DND-41 (cell line): ENCODE results near the gene DACH1.

Experiments
- ATAC-seq: fragments of 200-7000 bp; cut with Tn5 transposase; 3 replicates; pipeline ENCODE4 v1.9.1; 2021; ENCODE audit warnings: low read depth; ENCODE audit not compliant: insufficient read depth
- DNase-seq: peaks from one replicate; pipeline ENCODE4 v3.0.0-alpha.2; 2020
- H2AFZ ChIP-seq: 2 replicates; pipeline ENCODE4 v1.6.0; 2012; ENCODE audit warnings: low read depth, low read length
- H3K27ac ChIP-seq: 2 replicates; pipeline ENCODE4 v1.5.1; 2012; ENCODE audit warnings: low read length, inconsistent platforms
- H3K27me3 ChIP-seq: fragments of 200-600 bp; sonication (generic); 2 replicates; pipeline ENCODE4 v1.6.0; 2012; ENCODE audit warnings: low read length, mild to moderate bottlenecking, inconsistent platforms; ENCODE audit not compliant: insufficient read depth, poor library complexity
- H3K36me3 ChIP-seq: 2 replicates; pipeline ENCODE4 v1.5.1; 2012; ENCODE audit warnings: low read length, inconsistent platforms; ENCODE audit not compliant: insufficient read depth
- H3K4me1 ChIP-seq: 2 replicates; pipeline ENCODE4 v1.5.1; 2012; ENCODE audit warnings: mild to moderate bottlenecking, low read length; ENCODE audit not compliant: insufficient read depth
- H3K4me2 ChIP-seq: 2 replicates; pipeline ENCODE4 v1.6.0; 2012; ENCODE audit warnings: mild to moderate bottlenecking, moderate library complexity, low read length, inconsistent platforms; ENCODE audit not compliant: insufficient read depth
- H3K4me3 ChIP-seq, 2 experiments: fragments of 200-600 bp in 1 of 2; shearing (Covaris generic) in 1 of 2; 2 replicates each; pipeline ENCODE4 v1.5.1; 2012 to 2016; ENCODE audit warnings: inconsistent platforms in 2 of 2, low read length in 2 of 2, mild to moderate bottlenecking in 2 of 2, low read depth in 1 of 2, moderate library complexity in 1 of 2
- H3K79me2 ChIP-seq: 2 replicates; pipeline ENCODE4 v1.6.0; 2012; ENCODE audit warnings: low read length, inconsistent platforms; ENCODE audit not compliant: insufficient read depth
- H3K9ac ChIP-seq: 2 replicates; pipeline ENCODE4 v1.6.0; 2012; ENCODE audit warnings: low read depth, mild to moderate bottlenecking, inconsistent platforms, low read length, moderate library complexity
- H3K9me3 ChIP-seq: 2 replicates; pipeline ENCODE4 v1.5.1; 2012; ENCODE audit warnings: low read length, moderate library complexity, mild to moderate bottlenecking, inconsistent platforms; ENCODE audit not compliant: insufficient read depth, severe bottlenecking
- H4K20me1 ChIP-seq: 2 replicates; pipeline ENCODE4 v1.6.0; 2012; ENCODE audit warnings: low read length; ENCODE audit not compliant: insufficient read depth
- CTCF ChIP-seq: IDR thresholded peaks from 2 replicates; pipeline ENCODE4 v1.5.1; 2012; ENCODE audit warnings: borderline replicate concordance, low read length, moderate library complexity, mild to moderate bottlenecking; ENCODE audit not compliant: poor library complexity, severe bottlenecking; ENCODE audit errors: extremely low read depth
- EZH2 ChIP-seq: IDR thresholded peaks from 3 replicates; pipeline ENCODE4 v1.6.1; 2012; ENCODE audit warnings: borderline replicate concordance, low read depth, mild to moderate bottlenecking, moderate library complexity, low read length, inconsistent platforms; ENCODE audit not compliant: severe bottlenecking

DACH1 gene

GRCh38 chr13:71828564-71828963 lies 38.4 kb downstream of the DACH1 start:
- Histone ChIP-seq H3K27me3 (no peaks in the 10 kb centered on the region), H3K27ac (peak overlapping the region; percentile 44), H3K9ac (no peak overlapping the region), H3K79me2 (no peaks in the 10 kb centered on the region), H3K4me1 (peaks cover 33% of the 10 kb centered on the region), H2AFZ (no peak overlapping the region), H3K9me3 (no peaks in the 10 kb centered on the region), H3K4me3 (no peak overlapping the region), H3K4me2 (peak overlapping the region; percentile 45; the same call in 1 of the 2 replicates), H4K20me1 (no peaks in the 10 kb centered on the region), H3K36me3 (no peaks in the 10 kb centered on the region)
- DNase-seq, result no peak
- ATAC-seq, result peak; percentile 59
- no peak for TF ChIP-seq EZH2
- no peak for TF ChIP-seq CTCF

DNA sequence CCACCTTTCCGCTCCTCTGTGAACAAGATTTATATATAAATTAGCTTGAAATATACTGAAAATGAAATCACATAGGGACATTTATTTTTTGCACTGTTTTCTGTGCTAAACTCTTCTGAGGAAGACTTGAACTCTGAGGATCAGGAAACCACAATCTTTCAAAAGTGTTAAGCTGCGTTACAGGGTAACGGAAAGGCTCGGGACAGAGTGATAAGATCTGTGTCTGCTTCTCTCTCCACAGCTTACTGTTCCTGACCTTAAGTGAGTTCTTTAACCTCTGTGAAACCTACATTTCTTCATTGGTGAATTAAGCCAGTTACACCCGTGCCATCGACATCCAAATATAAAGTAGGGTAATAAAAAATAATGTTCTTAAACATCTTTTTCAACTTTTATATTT lies 38.9 kb downstream of the DACH1 start:
- Histone ChIP-seq H3K4me2 (peak overlapping the region; percentile 45; the same call in 1 of the 2 replicates), H3K27ac (peak overlapping the region; percentile 54)
- peak; percentile 41 for DNase-seq

DNA sequence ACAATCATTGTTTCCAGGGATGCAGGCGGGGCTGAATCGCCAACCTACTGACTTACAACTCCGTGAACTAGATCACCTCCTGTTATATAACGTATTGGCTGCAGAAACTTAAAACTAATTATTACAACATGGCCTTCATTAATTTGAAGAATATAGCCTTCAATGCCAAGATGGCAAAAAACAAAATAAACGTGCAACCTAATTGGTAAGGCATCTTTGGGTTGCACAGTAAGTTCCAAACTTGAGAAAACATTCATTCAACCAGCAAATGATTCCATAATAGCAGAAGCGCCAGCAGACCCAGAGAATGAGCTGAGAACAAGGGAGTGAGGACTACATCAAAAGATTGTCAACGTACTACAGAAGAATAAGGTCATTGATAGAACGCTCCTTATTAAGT lies 39.8 kb downstream of the DACH1 start:
- Histone ChIP-seq H3K4me3 (no peak overlapping the region), H3K4me2 (peak overlapping the region; percentile 45; the same call in 1 of the 2 replicates)

More for the DNA sequence above, 38.9 kb downstream of the DACH1 start:
- Histone ChIP-seq H3K4me1 (peaks cover 33% of the 10 kb centered on the region), H3K4me3 (no peak overlapping the region; a peak in 1 of 4 replicates), H3K36me3 (no peaks in the 10 kb centered on the region), H3K79me2 (no peaks in the 10 kb centered on the region), H3K9ac (no peak overlapping the region; the same call in 1 of the 2 replicates), H3K27me3 (no peaks in the 10 kb centered on the region), H2AFZ (no peak overlapping the region), H4K20me1 (no peaks in the 10 kb centered on the region), H3K9me3 (no peaks in the 10 kb centered on the region)
- TF ChIP-seq CTCF, result no peak
- no peak for TF ChIP-seq EZH2
- peak; percentile 96 for ATAC-seq

More for the DNA sequence above, 39.8 kb downstream of the DACH1 start:
- Histone ChIP-seq H3K27ac (no peak overlapping the region), H3K36me3 (no peaks in the 10 kb centered on the region), H3K9me3 (no peaks in the 10 kb centered on the region), H4K20me1 (no peaks in the 10 kb centered on the region), H3K79me2 (no peaks in the 10 kb centered on the region), H2AFZ (no peak overlapping the region), H3K4me1 (peaks cover 33% of the 10 kb centered on the region), H3K27me3 (no peaks in the 10 kb centered on the region), H3K9ac (no peak overlapping the region)
- no peak for DNase-seq
- no peak for ATAC-seq
- TF ChIP-seq EZH2, result no peak
- no peak for TF ChIP-seq CTCF
